GM12873 (cell line): ENCODE measurements around the gene LAMTOR2.

Experiments
- CTCF ChIP-seq: IDR thresholded peaks from 2 replicates; pipeline ENCODE4 v1.5.1; 2012; ENCODE audit warnings: low read depth, mild to moderate bottlenecking, moderate library complexity, low read length, control low read depth; ENCODE audit not compliant: insufficient read depth; ENCODE audit errors: missing control alignments

LAMTOR2 gene

GRCh38 chr1:156074661-156075060, 20.1 kb downstream of the LAMTOR2 start:
- TF ChIP-seq CTCF: no peak

GRCh38 chr1:156075162-156075561, 20.6 kb downstream of the LAMTOR2 start:
- TF ChIP-seq CTCF: no peak

- no peak for TF ChIP-seq CTCF
Measured at GRCh38 chr1:156075775-156076204, 21.2 kb downstream of the LAMTOR2 start.

GRCh38 chr1:156076609-156077429, 22.2 kb downstream of the LAMTOR2 start:
- TF ChIP-seq CTCF: no peak

- TF ChIP-seq CTCF: no peak
Measured at GRCh38 chr1:156077430-156077760, 22.8 kb downstream of the LAMTOR2 start.

- no peak for TF ChIP-seq CTCF
Measured at GRCh38 chr1:156078728-156079127, 24.1 kb downstream of the LAMTOR2 start.

- no peak for TF ChIP-seq CTCF
Measured at GRCh38 chr1:156079762-156080161, 25.2 kb downstream of the LAMTOR2 start.
